ENCODE data around the gene MAML3. TPM values are rescaled to one million over a fixed set of nuclear protein-coding genes. Genes with fewer than 3 reads are reported as not detected.

The MAML3 gene
- polyA plus RNA-seq, 4 donors = 1.4 to 10.3 (median 3.4) TPM

- 65 to 87% (median 85%) methylated on average over 6 of the region's 6 CpGs for WGBS, 3 donors
- FAIRE-seq (no peak), DNase-seq (no peak)
- Histone ChIP-seq H3K27me3 (ENCODE audit: control insufficient read depth in 3 of 3, insufficient read depth in 3 of 3, low read length in 3 of 3) (no peaks in the 10 kb centered on the region), H3K36me3 (ENCODE audit: control insufficient read depth in 3 of 3, insufficient read depth in 2 of 3, low read depth in 1 of 3, low read length in 3 of 3) (no peaks in the 10 kb centered on the region), H3K4me1 (ENCODE audit: control insufficient read depth in 3 of 3, insufficient read depth in 2 of 3, low read depth in 1 of 3, low read length in 2 of 3) (no peaks in the 10 kb centered on the region), H3K9me3 (ENCODE audit: control insufficient read depth in 2 of 2, insufficient read depth in 1 of 2, low read depth in 1 of 2, low read length in 1 of 2) (no peaks in the 10 kb centered on the region), H3K27ac (ENCODE audit: low read depth in 1 of 3, low read length in 2 of 3) (no peak overlapping the region), H3K4me3 (ENCODE audit: low read depth in 1 of 3, low read length in 3 of 3) (no peak overlapping the region)
These were observed 192.5 kb downstream of the MAML3 start for GRCh38 chr4:139961344-139961946.

GRCh38 chr4:139959396-139959795, 194.6 kb downstream of the MAML3 start:
- no peaks in the 10 kb centered on the region for H3K27me3 ChIP-seq (ENCODE audit: control insufficient read depth in 3 of 3, insufficient read depth in 3 of 3, low read length in 3 of 3)
- H3K4me1 ChIP-seq (ENCODE audit: control insufficient read depth in 3 of 3, insufficient read depth in 2 of 3, low read depth in 1 of 3, low read length in 2 of 3) = no peaks in the 10 kb centered on the region
- H3K27ac ChIP-seq (ENCODE audit: low read depth in 1 of 3, low read length in 2 of 3) = no peak overlapping the region
- no peak for DNase-seq
- no peak overlapping the region for H3K4me3 ChIP-seq (ENCODE audit: low read depth in 1 of 3, low read length in 3 of 3)
- H3K36me3 ChIP-seq (ENCODE audit: control insufficient read depth in 3 of 3, insufficient read depth in 2 of 3, low read depth in 1 of 3, low read length in 3 of 3) = no peaks in the 10 kb centered on the region
- no peaks in the 10 kb centered on the region for H3K9me3 ChIP-seq (ENCODE audit: control insufficient read depth in 2 of 2, insufficient read depth in 1 of 2, low read depth in 1 of 2, low read length in 1 of 2)
- FAIRE-seq = no peak
- 90 to 98% (median 95%) methylated on average over 4 of the region's 4 CpGs for WGBS, 3 donors

- no peaks in the 10 kb centered on the region for H3K36me3 ChIP-seq (ENCODE audit: control insufficient read depth in 3 of 3, insufficient read depth in 2 of 3, low read depth in 1 of 3, low read length in 3 of 3)
- no peaks in the 10 kb centered on the region for H3K27me3 ChIP-seq (ENCODE audit: control insufficient read depth in 3 of 3, insufficient read depth in 3 of 3, low read length in 3 of 3)
- WGBS, 3 donors = 53 to 79% (median 70%) methylated on average over 3 of the region's 3 CpGs
- FAIRE-seq (no peak), DNase-seq (no peak)
- H3K27ac ChIP-seq (ENCODE audit: low read depth in 1 of 3, low read length in 2 of 3) = no peak overlapping the region
- H3K4me1 ChIP-seq (ENCODE audit: control insufficient read depth in 3 of 3, insufficient read depth in 2 of 3, low read depth in 1 of 3, low read length in 2 of 3) = no peaks in the 10 kb centered on the region
- H3K4me3 ChIP-seq (ENCODE audit: low read depth in 1 of 3, low read length in 3 of 3) = no peak overlapping the region
- H3K9me3 ChIP-seq (ENCODE audit: control insufficient read depth in 2 of 2, insufficient read depth in 1 of 2, low read depth in 1 of 2, low read length in 1 of 2) = no peaks in the 10 kb centered on the region
These were observed 195.3 kb downstream of the MAML3 start for GRCh38 chr4:139958739-139959098.

GRCh38 chr4:139957986-139958738, 195.8 kb downstream of the MAML3 start:
- Histone ChIP-seq H3K9me3 (ENCODE audit: control insufficient read depth in 2 of 2, insufficient read depth in 1 of 2, low read depth in 1 of 2, low read length in 1 of 2) (no peaks in the 10 kb centered on the region), H3K27me3 (ENCODE audit: control insufficient read depth in 3 of 3, insufficient read depth in 3 of 3, low read length in 3 of 3) (no peaks in the 10 kb centered on the region), H3K27ac (ENCODE audit: low read depth in 1 of 3, low read length in 2 of 3) (no peak overlapping the region), H3K4me3 (ENCODE audit: low read depth in 1 of 3, low read length in 3 of 3) (no peak overlapping the region), H3K4me1 (ENCODE audit: control insufficient read depth in 3 of 3, insufficient read depth in 2 of 3, low read depth in 1 of 3, low read length in 2 of 3) (no peaks in the 10 kb centered on the region), H3K36me3 (ENCODE audit: control insufficient read depth in 3 of 3, insufficient read depth in 2 of 3, low read depth in 1 of 3, low read length in 3 of 3) (no peaks in the 10 kb centered on the region)
- FAIRE-seq (no peak), DNase-seq (no peak)
- WGBS, 3 donors = 78 to 85% (median 82%) methylated on average over 4 of the region's 4 CpGs

GRCh38 chr4:139957065-139957464, 196.9 kb downstream of the MAML3 start:
- 94 to 98% (median 97%) methylated on average over 2 of the region's 2 CpGs for whole genome bisulfite sequencing, 3 donors
- H3K4me1 ChIP-seq (ENCODE audit: control insufficient read depth in 3 of 3, insufficient read depth in 2 of 3, low read depth in 1 of 3, low read length in 2 of 3) = no peaks in the 10 kb centered on the region
- FAIRE-seq (no peak), DNase-seq (no peak)
- no peaks in the 10 kb centered on the region for H3K36me3 ChIP-seq (ENCODE audit: control insufficient read depth in 3 of 3, insufficient read depth in 2 of 3, low read depth in 1 of 3, low read length in 3 of 3)
- H3K27me3 ChIP-seq (ENCODE audit: control insufficient read depth in 3 of 3, insufficient read depth in 3 of 3, low read length in 3 of 3) = no peaks in the 10 kb centered on the region
- no peak overlapping the region for H3K27ac ChIP-seq (ENCODE audit: low read depth in 1 of 3, low read length in 2 of 3)
- H3K9me3 ChIP-seq (ENCODE audit: control insufficient read depth in 2 of 2, insufficient read depth in 1 of 2, low read depth in 1 of 2, low read length in 1 of 2) = no peaks in the 10 kb centered on the region
- no peak overlapping the region for H3K4me3 ChIP-seq (ENCODE audit: low read depth in 1 of 3, low read length in 3 of 3)

- Histone ChIP-seq H3K27me3 (ENCODE audit: control insufficient read depth in 3 of 3, insufficient read depth in 3 of 3, low read length in 3 of 3) (no peaks in the 10 kb centered on the region), H3K4me3 (ENCODE audit: low read depth in 1 of 3, low read length in 3 of 3) (no peak overlapping the region), H3K4me1 (ENCODE audit: control insufficient read depth in 3 of 3, insufficient read depth in 2 of 3, low read depth in 1 of 3, low read length in 2 of 3) (no peaks in the 10 kb centered on the region), H3K9me3 (ENCODE audit: control insufficient read depth in 2 of 2, insufficient read depth in 1 of 2, low read depth in 1 of 2, low read length in 1 of 2) (no peaks in the 10 kb centered on the region), H3K36me3 (ENCODE audit: control insufficient read depth in 3 of 3, insufficient read depth in 2 of 3, low read depth in 1 of 3, low read length in 3 of 3) (no peaks in the 10 kb centered on the region), H3K27ac (ENCODE audit: low read depth in 1 of 3, low read length in 2 of 3) (no peak overlapping the region)
- FAIRE-seq = no peak
- no peak for DNase-seq
- 69 to 86% (median 84%) methylated on average over 6 of the region's 6 CpGs for WGBS, 3 donors
These were observed 197.4 kb downstream of the MAML3 start for GRCh38 chr4:139956507-139957017.

- no peaks in the 10 kb centered on the region for H3K36me3 ChIP-seq (ENCODE audit: control insufficient read depth in 3 of 3, insufficient read depth in 2 of 3, low read depth in 1 of 3, low read length in 3 of 3)
- no peaks in the 10 kb centered on the region for H3K27me3 ChIP-seq (ENCODE audit: control insufficient read depth in 3 of 3, insufficient read depth in 3 of 3, low read length in 3 of 3)
- H3K9me3 ChIP-seq (ENCODE audit: control insufficient read depth in 2 of 2, insufficient read depth in 1 of 2, low read depth in 1 of 2, low read length in 1 of 2) = peaks cover 0 to 2% of the 10 kb centered on the region in 2 donors
- DNase-seq (no peak), FAIRE-seq (no peak)
- 63 to 91% (median 87%) methylated on average over 2 of the region's 2 CpGs for WGBS, 3 donors
- H3K4me3 ChIP-seq (ENCODE audit: low read depth in 1 of 3, low read length in 3 of 3) = no peak overlapping the region
- H3K27ac ChIP-seq (ENCODE audit: low read depth in 1 of 3, low read length in 2 of 3) = no peak overlapping the region
- no peaks in the 10 kb centered on the region for H3K4me1 ChIP-seq (ENCODE audit: control insufficient read depth in 3 of 3, insufficient read depth in 2 of 3, low read depth in 1 of 3, low read length in 2 of 3)
These were observed 198.4 kb downstream of the MAML3 start for GRCh38 chr4:139955600-139955999.

GRCh38 chr4:139954512-139954911, 199.5 kb downstream of the MAML3 start:
- no peak for FAIRE-seq
- Histone ChIP-seq H3K36me3 (ENCODE audit: control insufficient read depth in 3 of 3, insufficient read depth in 2 of 3, low read depth in 1 of 3, low read length in 3 of 3) (no peaks in the 10 kb centered on the region), H3K4me3 (ENCODE audit: low read depth in 1 of 3, low read length in 3 of 3) (no peak overlapping the region), H3K4me1 (ENCODE audit: control insufficient read depth in 3 of 3, insufficient read depth in 2 of 3, low read depth in 1 of 3, low read length in 2 of 3) (no peaks in the 10 kb centered on the region), H3K27me3 (ENCODE audit: control insufficient read depth in 3 of 3, insufficient read depth in 3 of 3, low read length in 3 of 3) (no peaks in the 10 kb centered on the region), H3K27ac (ENCODE audit: low read depth in 1 of 3, low read length in 2 of 3) (no peak overlapping the region), H3K9me3 (ENCODE audit: control insufficient read depth in 2 of 2, insufficient read depth in 1 of 2, low read depth in 1 of 2, low read length in 1 of 2) (peaks cover 0 to 3% of the 10 kb centered on the region in 2 donors)
- DNase-seq = no peak
- WGBS, 3 donors = 94 to 97% (median 95%) methylated on average over 7 of the region's 7 CpGs
